B cell (primary cell): ENCODE results near the gene PDE4B. TPM values are rescaled to one million over a fixed set of nuclear protein-coding genes. Genes with fewer than 3 reads are reported as not detected.

Experiments
- ATAC-seq: fragments of 200-7000 bp; cut with Tn5 transposase; one replicate; pipeline ENCODE4 v1.10.0; 2021; ENCODE audit warnings: low read depth, mild to moderate bottlenecking, moderate number of reproducible peaks, moderate library complexity
- CTCF ChIA-PET: fragments of 350-600 bp; sonication (Branson Sonifier 250); formaldehyde crosslinking; loops from one replicate; lab custom pipeline; 2021; ENCODE audit warnings: antibody characterized with exemption, inconsistent platforms; lab: Charles Lee
- POLR2A ChIA-PET: fragments of 350-600 bp; sonication (Branson Sonifier 250); formaldehyde crosslinking; loops from one replicate; lab custom pipeline; 2021; ENCODE audit warnings: antibody characterized with exemption; lab: Charles Lee
- DNase-seq: peaks from one replicate; pipeline ENCODE4 v3.0.0; 2013
- H2AFZ ChIP-seq: 2 replicates; pipeline ENCODE4 v1.6.1; 2012; ENCODE audit warnings: mild to moderate bottlenecking, low read depth, low read length; ENCODE audit not compliant: insufficient read depth, poor library complexity, severe bottlenecking
- H3K27ac ChIP-seq, 2 donors: 1 replicate in 1 of 2; 2 replicates in 1 of 2; pipeline ENCODE4 v1.5.1; 2012 to 2013; ENCODE audit warnings: low read length in 2 of 2, mild to moderate bottlenecking in 2 of 2, moderate library complexity in 1 of 2
- H3K27me3 ChIP-seq, 4 experiments: fragments of 200-600 bp in 1 of 4; sonication (generic) in 1 of 4; replicated peaks in 1 of 4; 1 replicate in 2 of 4; 2 replicates in 2 of 4; pipeline versions ENCODE4 v1.6.1 to v1.7.0; 2013 to 2016; ENCODE audit warnings: low read length in 3 of 4, mild to moderate bottlenecking in 2 of 4, mixed read lengths in 1 of 4, moderate library complexity in 1 of 4; ENCODE audit not compliant: insufficient read depth in 4 of 4, control insufficient read depth in 3 of 4; ENCODE audit errors: control extremely low read depth in 1 of 4
- H3K36me3 ChIP-seq, 2 experiments: replicated peaks in 1 of 2; 1 replicate in 1 of 2; 2 replicates in 1 of 2; pipeline versions ENCODE4 v1.6.1 to v1.7.1; 2013; ENCODE audit warnings: low read length in 1 of 2; ENCODE audit not compliant: insufficient read depth in 2 of 2, control insufficient read depth in 1 of 2; ENCODE audit errors: control extremely low read depth in 1 of 2, extremely low read depth in 1 of 2
- H3K4me1 ChIP-seq, 2 donors: fragments of 200-600 bp in 1 of 2; sonication (generic) in 1 of 2; 1 replicate in 1 of 2; 2 replicates in 1 of 2; pipeline versions ENCODE4 v1.5.1 to v1.6.1; 2013 to 2017; ENCODE audit warnings: low read length in 2 of 2; ENCODE audit not compliant: control insufficient read depth in 2 of 2, insufficient read depth in 2 of 2
- H3K4me2 ChIP-seq: replicated peaks from 2 replicates; pipeline ENCODE3; 2012; ENCODE audit warnings: mild to moderate bottlenecking, low read depth, low read length; ENCODE audit not compliant: poor library complexity, severe bottlenecking
- H3K4me3 ChIP-seq, 5 experiments: fragments of 200-600 bp in 1 of 5; sonication (generic) in 1 of 5; 1 replicate in 3 of 5; 2 replicates in 2 of 5; pipeline versions ENCODE4 v1.5.1 to v1.7.0; 2011 to 2016; ENCODE audit warnings: low read length in 4 of 5, mild to moderate bottlenecking in 4 of 5, low read depth in 2 of 5, control low read depth in 1 of 5, moderate library complexity in 1 of 5; ENCODE audit not compliant: insufficient read depth in 1 of 5; ENCODE audit errors: control extremely low read depth in 1 of 5, extremely low read depth in 1 of 5
- H3K79me2 ChIP-seq: fragments of 200-600 bp; sonication (generic); one replicate; pipeline ENCODE4 v1.6.0; 2016; ENCODE audit warnings: low read length; ENCODE audit not compliant: control insufficient read depth, insufficient read depth
- H3K9ac ChIP-seq: fragments of 200-600 bp; sonication (generic); 2 replicates; pipeline ENCODE4 v1.6.1; 2017; ENCODE audit warnings: mild to moderate bottlenecking, low read length, moderate library complexity
- H3K9me3 ChIP-seq, 3 donors: one replicate each; pipeline versions ENCODE4 v1.6.1 to v1.7.1; 2013; ENCODE audit warnings: low read length in 2 of 3; ENCODE audit not compliant: control insufficient read depth in 2 of 3, insufficient read depth in 1 of 3; ENCODE audit errors: control extremely low read depth in 1 of 3
- H4K20me1 ChIP-seq: 2 replicates; pipeline ENCODE4 v1.6.0; 2012; ENCODE audit warnings: mild to moderate bottlenecking, low read length; ENCODE audit not compliant: insufficient read depth, control insufficient read depth, poor library complexity, severe bottlenecking
- H3K27ac Mint-ChIP-seq: one replicate; pipeline ENCODE4 v1.8.0; 2021; ENCODE audit warnings: mixed read lengths
- H3K27me3 Mint-ChIP-seq: one replicate; pipeline ENCODE4 v1.8.0; 2021; ENCODE audit warnings: mixed read lengths
- H3K4me1 Mint-ChIP-seq: one replicate; pipeline ENCODE4 v1.8.0; 2021; ENCODE audit warnings: mixed read lengths
- H3K4me3 Mint-ChIP-seq: one replicate; pipeline ENCODE4 v1.8.0; 2021; ENCODE audit warnings: mixed read lengths
- H3K9me3 Mint-ChIP-seq: one replicate; pipeline ENCODE4 v1.8.0; 2022; ENCODE audit warnings: mixed read lengths; ENCODE audit not compliant: insufficient read depth
- CTCF ChIP-seq: fragments of 200-600 bp; IDR thresholded peaks from one replicate; pipeline ENCODE4 v1.8.0; 2022; ENCODE audit warnings: antibody characterized with exemption, mild to moderate bottlenecking
- EZH2 ChIP-seq: IDR thresholded peaks from 2 replicates; pipeline ENCODE4 v1.6.1; 2012; ENCODE audit warnings: borderline replicate concordance, low read depth, mild to moderate bottlenecking, moderate library complexity, low read length; ENCODE audit not compliant: insufficient read depth, poor library complexity, severe bottlenecking
- WGBS: methylation state at CpG from one replicate; pipeline ENCODE4 v1.1.5; 2013; ENCODE audit warnings: missing lambda C conversion rate; ENCODE audit not compliant: insufficient coverage; 5-methylcytosine and 5-hydroxymethylcytosine counted together
- intact Hi-C: fragments of 100-400 bp; cut with micrococcal nuclease; formaldehyde crosslinking; loops from one replicate; pipeline ENCODE4 v1.10.0; 2022
- polyA plus RNA-seq: library from polyadenylated mRNA; depleted of rRNA; stranded (reverse); fragments of >200 nt; gene quantifications from 2 replicates; pipeline ENCODE4 v1.2.3, GENCODE V29; 2012
- total RNA-seq, 2 donors: library from RNA; stranded (reverse); fragments of 120-200 nt in 1 of 2; gene quantifications; 1 replicate in 1 of 2; 2 replicates in 1 of 2; pipeline versions ENCODE4 v1.2.3 to v1.2.4, GENCODE V29; 2013 to 2022

The PDE4B gene
- total and polyA plus RNA-seq, 2 donors (not counting 1 experiment from before 2014, with no cell fraction given), result 63.7 to 242 TPM

GRCh38 chr1:66210635-66211244 lies 418.0 kb downstream of the PDE4B start:
- Histone ChIP-seq H3K79me2 (no peaks in the 10 kb centered on the region), H3K36me3 (no peaks in the 10 kb centered on the region), H3K4me1 (no peaks in the 10 kb centered on the region), H3K27me3 (no peaks in the 10 kb centered on the region), H3K4me3 (no peak overlapping the region), H3K4me2 (no peak overlapping the region), H3K27ac (no peak overlapping the region), H4K20me1 (no peaks in the 10 kb centered on the region), H3K9ac (no peak overlapping the region), H2AFZ (no peak overlapping the region), H3K9me3 (no peaks in the 10 kb centered on the region)
- DNase-seq (no peak), ATAC-seq (no peak)
- CTCF ChIA-PET, result no interaction called here
- H3K9me3 Mint-ChIP-seq, result no peaks in the 10 kb centered on the region
- no peaks in the 10 kb centered on the region for H3K4me1 Mint-ChIP-seq
- no peak overlapping the region for H3K4me3 Mint-ChIP-seq
- intact Hi-C loops, result no loop called here
- peaks cover 17% of the 10 kb centered on the region for H3K27me3 Mint-ChIP-seq
- 100% methylated on average over 1 of the region's 4 CpGs for WGBS
- POLR2A ChIA-PET, result no interaction called here
- no peak overlapping the region for H3K27ac Mint-ChIP-seq
- no peak for TF ChIP-seq CTCF
- TF ChIP-seq EZH2, result no peak

DNA sequence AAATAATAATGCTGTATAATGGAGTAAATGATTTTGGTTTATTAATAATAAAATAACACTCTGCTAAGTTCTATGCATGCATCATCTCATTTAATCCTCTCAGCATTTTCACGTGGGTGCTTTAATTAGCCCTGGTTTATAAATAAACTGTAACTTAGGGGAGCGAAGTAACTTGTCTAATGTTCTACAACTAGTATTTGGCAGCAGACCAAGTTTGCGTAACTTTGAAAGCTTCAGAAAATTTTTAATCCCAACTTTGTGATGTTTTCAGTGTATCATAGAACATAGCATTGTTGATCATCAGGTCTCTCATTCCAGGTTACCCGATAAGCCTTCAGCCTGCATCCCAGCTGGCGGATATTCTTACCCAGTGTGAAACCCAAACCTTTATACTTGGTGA lies 418.8 kb downstream of the PDE4B start:
- no peaks in the 10 kb centered on the region for H4K20me1 ChIP-seq
- H3K79me2 ChIP-seq, result no peaks in the 10 kb centered on the region
- 100% methylated on average over 2 of the region's 5 CpGs for WGBS
- H3K4me1 ChIP-seq, result no peaks in the 10 kb centered on the region
- H3K27me3 ChIP-seq, result no peaks in the 10 kb centered on the region
- H3K9me3 Mint-ChIP-seq, result no peaks in the 10 kb centered on the region
- no peaks in the 10 kb centered on the region for H3K36me3 ChIP-seq
- H3K27ac ChIP-seq, result no peak overlapping the region
- ChIA-PET CTCF (no interaction called here), POLR2A (no interaction called here)
- no peak overlapping the region for H3K4me3 Mint-ChIP-seq
- H3K4me2 ChIP-seq, result no peak overlapping the region
- ATAC-seq (no peak), DNase-seq (no peak)
- H3K4me1 Mint-ChIP-seq, result no peaks in the 10 kb centered on the region
- no peak overlapping the region for H3K9ac ChIP-seq
- TF ChIP-seq EZH2, result no peak
- no peak for TF ChIP-seq CTCF
- H3K4me3 ChIP-seq, result no peak overlapping the region
- no peak overlapping the region for H3K27ac Mint-ChIP-seq
- H2AFZ ChIP-seq, result no peak overlapping the region
- H3K9me3 ChIP-seq, result no peaks in the 10 kb centered on the region
- peaks cover 17% of the 10 kb centered on the region for H3K27me3 Mint-ChIP-seq
- intact Hi-C loops, result no loop called here
